ENCODE data around the gene CAMTA1.

The CAMTA1 gene

GRCh38 chr1:7516341-7516740 lies 731.1 kb downstream of the CAMTA1 start:
- H3K4me3 ChIP-seq (ENCODE audit: low read depth in 1 of 2, low read length in 2 of 2) = no peak overlapping the region
- no peaks in the 10 kb centered on the region for H3K27me3 ChIP-seq (ENCODE audit: low read depth, low read length)
- peaks cover 0 to 10% of the 10 kb centered on the region in 2 donors for H3K4me1 ChIP-seq (ENCODE audit: control insufficient read depth in 1 of 2, insufficient read depth in 2 of 2, low read length in 2 of 2)
- no peaks in the 10 kb centered on the region for H3K9me3 ChIP-seq (ENCODE audit: control insufficient read depth in 1 of 2, low read length in 2 of 2)
- no peak overlapping the region for H3K27ac ChIP-seq (ENCODE audit: low read length)
- no peaks in the 10 kb centered on the region for H3K36me3 ChIP-seq (ENCODE audit: control insufficient read depth in 1 of 2, insufficient read depth in 2 of 2, low read length in 2 of 2)

- Histone ChIP-seq H3K27me3 (ENCODE audit: low read depth, low read length) (no peaks in the 10 kb centered on the region), H3K4me3 (ENCODE audit: low read depth in 1 of 2, low read length in 2 of 2) (no peak overlapping the region), H3K27ac (ENCODE audit: low read length) (no peak overlapping the region), H3K36me3 (ENCODE audit: control insufficient read depth in 1 of 2, insufficient read depth in 2 of 2, low read length in 2 of 2) (no peaks in the 10 kb centered on the region), H3K4me1 (ENCODE audit: control insufficient read depth in 1 of 2, insufficient read depth in 2 of 2, low read length in 2 of 2) (peaks cover 0 to 10% of the 10 kb centered on the region in 2 donors), H3K9me3 (ENCODE audit: control insufficient read depth in 1 of 2, low read length in 2 of 2) (no peaks in the 10 kb centered on the region)
These were observed 731.7 kb downstream of the CAMTA1 start for GRCh38 chr1:7516929-7517328.

GRCh38 chr1:7517611-7518330 lies 732.5 kb downstream of the CAMTA1 start:
- Histone ChIP-seq H3K27me3 (ENCODE audit: low read depth, low read length) (no peaks in the 10 kb centered on the region), H3K4me3 (ENCODE audit: low read depth in 1 of 2, low read length in 2 of 2) (no peak overlapping the region), H3K36me3 (ENCODE audit: control insufficient read depth in 1 of 2, insufficient read depth in 2 of 2, low read length in 2 of 2) (no peaks in the 10 kb centered on the region), H3K4me1 (ENCODE audit: control insufficient read depth in 1 of 2, insufficient read depth in 2 of 2, low read length in 2 of 2) (peaks cover 0 to 10% of the 10 kb centered on the region in 2 donors), H3K27ac (ENCODE audit: low read length) (no peak overlapping the region), H3K9me3 (ENCODE audit: control insufficient read depth in 1 of 2, low read length in 2 of 2) (no peaks in the 10 kb centered on the region)

- no peaks in the 10 kb centered on the region for H3K36me3 ChIP-seq (ENCODE audit: control insufficient read depth in 1 of 2, insufficient read depth in 2 of 2, low read length in 2 of 2)
- H3K27ac ChIP-seq (ENCODE audit: low read length) = no peak overlapping the region
- peaks cover 0 to 10% of the 10 kb centered on the region in 2 donors for H3K4me1 ChIP-seq (ENCODE audit: control insufficient read depth in 1 of 2, insufficient read depth in 2 of 2, low read length in 2 of 2)
- H3K4me3 ChIP-seq (ENCODE audit: low read depth in 1 of 2, low read length in 2 of 2) = no peak overlapping the region
- H3K9me3 ChIP-seq (ENCODE audit: control insufficient read depth in 1 of 2, low read length in 2 of 2) = no peaks in the 10 kb centered on the region
- no peaks in the 10 kb centered on the region for H3K27me3 ChIP-seq (ENCODE audit: low read depth, low read length)
These were observed 733.2 kb downstream of the CAMTA1 start for GRCh38 chr1:7518411-7518810.

- H3K4me3 ChIP-seq (ENCODE audit: low read depth in 1 of 2, low read length in 2 of 2) = no peak overlapping the region
- no peak overlapping the region for H3K27ac ChIP-seq (ENCODE audit: low read length)
- H3K9me3 ChIP-seq (ENCODE audit: control insufficient read depth in 1 of 2, low read length in 2 of 2) = no peaks in the 10 kb centered on the region
- peaks cover 0 to 10% of the 10 kb centered on the region in 2 donors for H3K4me1 ChIP-seq (ENCODE audit: control insufficient read depth in 1 of 2, insufficient read depth in 2 of 2, low read length in 2 of 2)
- H3K36me3 ChIP-seq (ENCODE audit: control insufficient read depth in 1 of 2, insufficient read depth in 2 of 2, low read length in 2 of 2) = no peaks in the 10 kb centered on the region
- H3K27me3 ChIP-seq (ENCODE audit: low read depth, low read length) = no peaks in the 10 kb centered on the region
These were observed 734.1 kb downstream of the CAMTA1 start for GRCh38 chr1:7519181-7519860.

- Histone ChIP-seq H3K4me3 (ENCODE audit: low read depth in 1 of 2, low read length in 2 of 2) (no peak overlapping the region), H3K9me3 (ENCODE audit: control insufficient read depth in 1 of 2, low read length in 2 of 2) (no peaks in the 10 kb centered on the region), H3K27ac (ENCODE audit: low read length) (no peak overlapping the region), H3K27me3 (ENCODE audit: low read depth, low read length) (no peaks in the 10 kb centered on the region), H3K36me3 (ENCODE audit: control insufficient read depth in 1 of 2, insufficient read depth in 2 of 2, low read length in 2 of 2) (no peaks in the 10 kb centered on the region), H3K4me1 (ENCODE audit: control insufficient read depth in 1 of 2, insufficient read depth in 2 of 2, low read length in 2 of 2) (peaks cover 0 to 10% of the 10 kb centered on the region in 2 donors)
These were observed 734.7 kb downstream of the CAMTA1 start for GRCh38 chr1:7519861-7520395.

- no peaks in the 10 kb centered on the region for H3K9me3 ChIP-seq (ENCODE audit: control insufficient read depth in 1 of 2, low read length in 2 of 2)
- H3K4me1 ChIP-seq (ENCODE audit: control insufficient read depth in 1 of 2, insufficient read depth in 2 of 2, low read length in 2 of 2) = peaks cover 0 to 10% of the 10 kb centered on the region in 2 donors
- H3K27me3 ChIP-seq (ENCODE audit: low read depth, low read length) = no peaks in the 10 kb centered on the region
- no peak overlapping the region for H3K27ac ChIP-seq (ENCODE audit: low read length)
- H3K4me3 ChIP-seq (ENCODE audit: low read depth in 1 of 2, low read length in 2 of 2) = no peak overlapping the region
- no peaks in the 10 kb centered on the region for H3K36me3 ChIP-seq (ENCODE audit: control insufficient read depth in 1 of 2, insufficient read depth in 2 of 2, low read length in 2 of 2)
These were observed 735.2 kb downstream of the CAMTA1 start for GRCh38 chr1:7520496-7520895.

- no peaks in the 10 kb centered on the region for H3K36me3 ChIP-seq (ENCODE audit: control insufficient read depth in 1 of 2, insufficient read depth in 2 of 2, low read length in 2 of 2)
- no peak overlapping the region for H3K27ac ChIP-seq (ENCODE audit: low read length)
- H3K9me3 ChIP-seq (ENCODE audit: control insufficient read depth in 1 of 2, low read length in 2 of 2) = no peaks in the 10 kb centered on the region
- H3K4me3 ChIP-seq (ENCODE audit: low read depth in 1 of 2, low read length in 2 of 2) = no peak overlapping the region
- H3K4me1 ChIP-seq (ENCODE audit: control insufficient read depth in 1 of 2, insufficient read depth in 2 of 2, low read length in 2 of 2) = no peaks in the 10 kb centered on the region
- H3K27me3 ChIP-seq (ENCODE audit: low read depth, low read length) = no peaks in the 10 kb centered on the region
These were observed 739.4 kb downstream of the CAMTA1 start for GRCh38 chr1:7524341-7525337.

- no peaks in the 10 kb centered on the region for H3K36me3 ChIP-seq (ENCODE audit: control insufficient read depth in 1 of 2, insufficient read depth in 2 of 2, low read length in 2 of 2)
- H3K4me1 ChIP-seq (ENCODE audit: control insufficient read depth in 1 of 2, insufficient read depth in 2 of 2, low read length in 2 of 2) = no peaks in the 10 kb centered on the region
- no peak overlapping the region for H3K4me3 ChIP-seq (ENCODE audit: low read depth in 1 of 2, low read length in 2 of 2)
- H3K27ac ChIP-seq (ENCODE audit: low read length) = no peak overlapping the region
- H3K9me3 ChIP-seq (ENCODE audit: control insufficient read depth in 1 of 2, low read length in 2 of 2) = no peaks in the 10 kb centered on the region
- H3K27me3 ChIP-seq (ENCODE audit: low read depth, low read length) = no peaks in the 10 kb centered on the region
These were observed 740.2 kb downstream of the CAMTA1 start for GRCh38 chr1:7525338-7526063.

- no peak overlapping the region for H3K27ac ChIP-seq (ENCODE audit: low read length)
- H3K36me3 ChIP-seq (ENCODE audit: control insufficient read depth in 1 of 2, insufficient read depth in 2 of 2, low read length in 2 of 2) = no peaks in the 10 kb centered on the region
- no peaks in the 10 kb centered on the region for H3K27me3 ChIP-seq (ENCODE audit: low read depth, low read length)
- no peak overlapping the region for H3K4me3 ChIP-seq (ENCODE audit: low read depth in 1 of 2, low read length in 2 of 2)
- no peaks in the 10 kb centered on the region for H3K9me3 ChIP-seq (ENCODE audit: control insufficient read depth in 1 of 2, low read length in 2 of 2)
- H3K4me1 ChIP-seq (ENCODE audit: control insufficient read depth in 1 of 2, insufficient read depth in 2 of 2, low read length in 2 of 2) = no peaks in the 10 kb centered on the region
These were observed 741.1 kb downstream of the CAMTA1 start for GRCh38 chr1:7526196-7526866.

All from muscle layer of duodenum (tissue), 2 donors.